Endothelial cell (in vitro differentiated cells): ENCODE measurements around the gene RPS25. TPM values are rescaled to one million over a fixed set of nuclear protein-coding genes. Genes with fewer than 3 reads are reported as not detected.
"Not testable (repeated sequence)": the region's sequence is repeated elsewhere in the genome, so short reads cannot be mapped to it uniquely, and the experiment has no call there.

Source experiments
- DNase-seq: peaks from one replicate; pipeline ENCODE4 v3.0.0; 2021; ENCODE audit warnings: low spot score
- H3K27ac Mint-ChIP-seq: one replicate; pipeline ENCODE4 v1.8.0; 2021; ENCODE audit warnings: mixed read lengths, inconsistent platforms; ENCODE audit not compliant: unreplicated experiment
- H3K27me3 Mint-ChIP-seq: one replicate; pipeline ENCODE4 v1.8.0; 2021; ENCODE audit warnings: mild to moderate bottlenecking, moderate library complexity, mixed read lengths, inconsistent platforms; ENCODE audit not compliant: unreplicated experiment
- H3K36me3 Mint-ChIP-seq: one replicate; pipeline ENCODE4 v1.8.0; 2021; ENCODE audit warnings: mild to moderate bottlenecking, low read depth, mixed read lengths, inconsistent platforms; ENCODE audit not compliant: unreplicated experiment
- H3K4me1 Mint-ChIP-seq: one replicate; pipeline ENCODE4 v1.8.0; 2021; ENCODE audit warnings: mild to moderate bottlenecking, mixed read lengths, inconsistent platforms; ENCODE audit not compliant: unreplicated experiment
- H3K4me3 Mint-ChIP-seq: one replicate; pipeline ENCODE4 v1.8.0; 2021; ENCODE audit warnings: mild to moderate bottlenecking, mixed read lengths, inconsistent platforms; ENCODE audit not compliant: unreplicated experiment
- H3K9me3 Mint-ChIP-seq: one replicate; pipeline ENCODE4 v1.8.0; 2021; ENCODE audit warnings: mixed read lengths, inconsistent platforms; ENCODE audit not compliant: unreplicated experiment
- total RNA-seq: library from RNA; stranded (reverse); fragmentation: NEBNext Ultra II Directional; extraction: Animal tissue kit (Norgen Biotek cat#: 25700); gene quantifications from one replicate; pipeline ENCODE4 v1.2.1, GENCODE V29; 2021; ENCODE audit not compliant: unreplicated experiment
- TF ChIP-seq, protein P1 (sequence below): fragments of 200-600 bp; sonication (generic); IDR thresholded peaks from one replicate; pipeline ENCODE4 v1.5.0; 2021; ENCODE audit warnings: antibody characterized with exemption; ENCODE audit not compliant: unreplicated experiment

The RPS25 gene
- total RNA-seq, 1 donor from 2014 or later = 1,293 TPM

DNA sequence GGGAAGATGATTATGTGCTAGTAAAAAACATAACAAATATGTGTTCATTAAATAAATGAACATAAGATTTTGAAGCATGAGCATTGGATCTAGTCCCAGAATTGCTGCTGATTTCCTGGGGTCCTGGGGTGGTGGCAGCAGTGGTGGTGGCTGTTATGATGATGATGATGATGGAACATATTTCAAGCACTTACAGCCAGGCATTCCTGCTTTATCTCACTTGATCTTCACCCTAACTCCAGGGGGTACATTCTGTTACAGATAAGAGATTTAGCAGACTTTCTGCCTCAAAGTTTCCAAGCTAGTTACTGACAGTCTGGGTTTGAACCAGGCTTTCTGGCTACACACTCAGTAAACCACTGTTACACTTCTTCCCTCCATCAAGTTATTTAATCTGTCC is 5.6 kb upstream of the RPS25 start:
- peak overlapping the region; percentile 6 for H3K4me3 Mint-ChIP-seq
- peaks cover 28% of the 10 kb centered on the region for H3K4me1 Mint-ChIP-seq
- no peaks in the 10 kb centered on the region for H3K9me3 Mint-ChIP-seq
- H3K27ac Mint-ChIP-seq = no peak overlapping the region
- TF ChIP-seq, protein P1, sequence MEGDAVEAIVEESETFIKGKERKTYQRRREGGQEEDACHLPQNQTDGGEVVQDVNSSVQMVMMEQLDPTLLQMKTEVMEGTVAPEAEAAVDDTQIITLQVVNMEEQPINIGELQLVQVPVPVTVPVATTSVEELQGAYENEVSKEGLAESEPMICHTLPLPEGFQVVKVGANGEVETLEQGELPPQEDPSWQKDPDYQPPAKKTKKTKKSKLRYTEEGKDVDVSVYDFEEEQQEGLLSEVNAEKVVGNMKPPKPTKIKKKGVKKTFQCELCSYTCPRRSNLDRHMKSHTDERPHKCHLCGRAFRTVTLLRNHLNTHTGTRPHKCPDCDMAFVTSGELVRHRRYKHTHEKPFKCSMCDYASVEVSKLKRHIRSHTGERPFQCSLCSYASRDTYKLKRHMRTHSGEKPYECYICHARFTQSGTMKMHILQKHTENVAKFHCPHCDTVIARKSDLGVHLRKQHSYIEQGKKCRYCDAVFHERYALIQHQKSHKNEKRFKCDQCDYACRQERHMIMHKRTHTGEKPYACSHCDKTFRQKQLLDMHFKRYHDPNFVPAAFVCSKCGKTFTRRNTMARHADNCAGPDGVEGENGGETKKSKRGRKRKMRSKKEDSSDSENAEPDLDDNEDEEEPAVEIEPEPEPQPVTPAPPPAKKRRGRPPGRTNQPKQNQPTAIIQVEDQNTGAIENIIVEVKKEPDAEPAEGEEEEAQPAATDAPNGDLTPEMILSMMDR = no peak
- no peak for DNase-seq
- peaks cover 1% of the 10 kb centered on the region for H3K27me3 Mint-ChIP-seq
- peaks cover 29% of the 10 kb centered on the region for H3K36me3 Mint-ChIP-seq

DNA sequence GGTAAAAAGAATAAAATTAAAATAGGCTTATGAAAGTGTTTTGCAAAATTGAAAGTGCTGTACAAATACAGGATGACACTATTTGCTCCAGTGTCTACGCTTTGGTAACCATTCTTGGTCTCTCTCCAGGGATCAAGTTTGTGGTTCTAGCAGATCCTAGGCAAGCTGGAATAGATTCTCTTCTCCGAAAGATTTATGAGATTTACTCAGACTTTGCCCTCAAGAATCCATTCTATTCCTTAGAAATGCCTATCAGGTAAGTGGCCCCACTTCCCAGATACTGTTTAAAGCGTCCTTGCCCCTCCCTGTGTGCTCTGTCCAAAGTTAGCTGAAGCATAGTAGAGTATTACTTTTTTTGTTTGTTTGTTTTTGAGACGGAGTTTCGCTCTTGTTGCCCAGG is 3.5 kb upstream of the RPS25 start:
- H3K4me3 Mint-ChIP-seq = no peak overlapping the region
- peaks cover 34% of the 10 kb centered on the region for H3K36me3 Mint-ChIP-seq
- peaks cover 4% of the 10 kb centered on the region for H3K27me3 Mint-ChIP-seq
- no peak overlapping the region for H3K27ac Mint-ChIP-seq
- TF ChIP-seq, protein P1 = no peak
- DNase-seq = no peak
- no peaks in the 10 kb centered on the region for H3K9me3 Mint-ChIP-seq
- peaks cover 37% of the 10 kb centered on the region for H3K4me1 Mint-ChIP-seq

GRCh38 chr11:119019996-119020395 is 1.9 kb upstream of the RPS25 start:
- Mint-ChIP-seq H3K4me1 (peaks cover 31% of the 10 kb centered on the region), H3K9me3 (no peaks in the 10 kb centered on the region), H3K36me3 (peaks cover 32% of the 10 kb centered on the region), H3K27me3 (peaks cover 4% of the 10 kb centered on the region), H3K27ac (no peak overlapping the region), H3K4me3 (peak overlapping the region; percentile 100)
- DNase-seq = no peak
- TF ChIP-seq, protein P1 = no peak

DNA sequence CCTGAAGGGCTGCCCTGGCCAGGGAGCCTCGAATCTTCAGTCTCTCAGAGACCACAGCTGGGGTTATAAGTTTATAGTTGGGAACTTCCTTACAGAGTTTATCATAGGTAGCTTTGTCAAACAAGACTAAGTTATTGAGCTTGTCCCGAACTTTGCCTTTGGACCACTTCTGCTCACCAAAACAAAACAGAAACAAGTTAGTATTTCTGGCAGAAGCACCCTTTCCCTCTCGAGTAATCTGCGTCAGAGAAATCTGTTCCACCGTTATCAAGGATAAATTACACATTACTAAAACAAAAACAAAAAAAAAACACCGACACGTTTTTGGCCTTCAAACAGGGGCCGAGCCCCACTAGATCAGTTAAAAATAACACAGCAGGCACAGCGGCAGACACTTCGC is 766 bp downstream of the RPS25 start:
- peak overlapping the region; percentile 100 for H3K4me3 Mint-ChIP-seq
- H3K27ac Mint-ChIP-seq = peak overlapping the region; percentile 86
- H3K27me3 Mint-ChIP-seq, H3K9me3 Mint-ChIP-seq, DNase-seq: not testable (repeated sequence)
- peaks cover 14% of the 10 kb centered on the region for H3K4me1 Mint-ChIP-seq
- H3K36me3 Mint-ChIP-seq = peaks cover 30% of the 10 kb centered on the region

- no peaks in the 10 kb centered on the region for H3K9me3 Mint-ChIP-seq
- H3K4me1 Mint-ChIP-seq = peaks cover 14% of the 10 kb centered on the region
- TF ChIP-seq, protein P1 = no peak
Measured at GRCh38 chr11:119016216-119017009, 1.7 kb downstream of the RPS25 start.

More at GRCh38 chr11:119016216-119017009, 1.7 kb downstream of the RPS25 start:
- no peak for DNase-seq
- Mint-ChIP-seq H3K4me3 (no peak overlapping the region), H3K27me3 (peaks cover 4% of the 10 kb centered on the region), H3K36me3 (peaks cover 33% of the 10 kb centered on the region), H3K27ac (no peak overlapping the region)
